Subcutaneous abdominal adipose tissue (tissue), 5 donors: ENCODE results near the gene CACUL1.
"Not testable (repeated sequence)": the region's sequence is repeated elsewhere in the genome, so short reads cannot be mapped to it uniquely, and the experiment has no call there.

Experiments used
- H3K27ac ChIP-seq: one replicate; pipeline ENCODE4 v1.7.0; 2013; ENCODE audit warnings: low read depth, mild to moderate bottlenecking, inconsistent platforms, low read length, moderate library complexity
- H3K27me3 ChIP-seq, 5 donors: one replicate each; pipeline ENCODE4 v1.7.0; 2013; ENCODE audit warnings: low read length in 5 of 5, inconsistent platforms in 1 of 5; ENCODE audit not compliant: control insufficient read depth in 5 of 5, insufficient read depth in 4 of 5
- H3K36me3 ChIP-seq, 5 donors: one replicate each; pipeline ENCODE4 v1.7.0; 2013; ENCODE audit warnings: low read length in 5 of 5; ENCODE audit not compliant: control insufficient read depth in 5 of 5, insufficient read depth in 5 of 5
- H3K4me1 ChIP-seq, 5 donors: one replicate each; pipeline ENCODE4 v1.7.0; 2013; ENCODE audit warnings: low read length in 5 of 5, mild to moderate bottlenecking in 3 of 5, moderate library complexity in 1 of 5; ENCODE audit not compliant: control insufficient read depth in 5 of 5, insufficient read depth in 5 of 5
- H3K4me3 ChIP-seq, 5 donors: one replicate each; pipeline ENCODE4 v1.7.0; 2013; ENCODE audit warnings: low read length in 5 of 5, low read depth in 1 of 5
- H3K9ac ChIP-seq, 5 donors: one replicate each; pipeline ENCODE4 v1.7.0; 2013; ENCODE audit warnings: low read length in 5 of 5, mild to moderate bottlenecking in 4 of 5, moderate library complexity in 3 of 5
- H3K9me3 ChIP-seq, 5 donors: one replicate each; pipeline ENCODE4 v1.7.0; 2013; ENCODE audit warnings: low read length in 5 of 5; ENCODE audit not compliant: control insufficient read depth in 5 of 5
- donor health status: healthy.
- donor health status: healthy.
- donor health status: healthy.
- donor health status: healthy.
- donor health status: healthy.

The CACUL1 gene

GRCh38 chr10:118662228-118663035 is 92.3 kb downstream of the CACUL1 start:
- no peaks in the 10 kb centered on the region for H3K36me3 ChIP-seq
- H3K9me3 ChIP-seq, result peaks cover 0 to 5% (median 4%) of the 10 kb centered on the region in 5 donors
- peaks cover 0 to 4% (median 0%) of the 10 kb centered on the region in 5 donors for H3K4me1 ChIP-seq
- H3K9ac ChIP-seq, result no peak overlapping the region
- H3K4me3 ChIP-seq, result no peak overlapping the region
- H3K27me3 ChIP-seq, result peaks cover 0 to 15% (median 9%) of the 10 kb centered on the region in 5 donors
- no peak overlapping the region for H3K27ac ChIP-seq

- Histone ChIP-seq H3K9ac (no peak overlapping the region), H3K4me1 (peaks cover 0 to 4% (median 0%) of the 10 kb centered on the region in 5 donors), H3K27me3 (peaks cover 0 to 5% (median 2%) of the 10 kb centered on the region in 5 donors), H3K4me3 (no peak overlapping the region), H3K36me3 (no peaks in the 10 kb centered on the region), H3K27ac (no peak overlapping the region), H3K9me3 (peaks cover 0 to 11% (median 4%) of the 10 kb centered on the region in 5 donors)
Measured at GRCh38 chr10:118658762-118659161, 96.0 kb downstream of the CACUL1 start.

GRCh38 chr10:118658168-118658567 is 96.6 kb downstream of the CACUL1 start:
- not testable (repeated sequence) for H3K4me3 ChIP-seq, H3K27ac ChIP-seq, H3K4me1 ChIP-seq, H3K27me3 ChIP-seq, H3K9ac ChIP-seq, H3K36me3 ChIP-seq
- peaks cover 2 to 11% (median 4%) of the 10 kb centered on the region in 5 donors for H3K9me3 ChIP-seq

- not testable (repeated sequence) for H3K4me3 ChIP-seq, H3K9ac ChIP-seq, H3K27ac ChIP-seq, H3K4me1 ChIP-seq, H3K9me3 ChIP-seq, H3K27me3 ChIP-seq, H3K36me3 ChIP-seq
Measured at GRCh38 chr10:118645294-118645693, 109.5 kb downstream of the CACUL1 start.

- peaks cover 0 to 3% (median 2%) of the 10 kb centered on the region in 5 donors for H3K9me3 ChIP-seq
- H3K9ac ChIP-seq, result no peak overlapping the region
- H3K4me3 ChIP-seq, result no peak overlapping the region
- H3K36me3 ChIP-seq, result no peaks in the 10 kb centered on the region
- H3K27me3 ChIP-seq, result peaks cover 0 to 11% (median 0%) of the 10 kb centered on the region in 5 donors
- H3K27ac ChIP-seq, result no peak overlapping the region
- H3K4me1 ChIP-seq, result no peaks in the 10 kb centered on the region
Measured at GRCh38 chr10:118642228-118642627, 112.5 kb downstream of the CACUL1 start.

GRCh38 chr10:118638680-118639079 is 116.1 kb downstream of the CACUL1 start:
- Histone ChIP-seq H3K27ac (no peak overlapping the region), H3K9ac (no peak overlapping the region), H3K4me3 (no peak overlapping the region), H3K9me3 (peaks cover 0 to 3% (median 2%) of the 10 kb centered on the region in 5 donors), H3K4me1 (no peaks in the 10 kb centered on the region), H3K36me3 (no peaks in the 10 kb centered on the region), H3K27me3 (peaks cover 0 to 11% (median 3%) of the 10 kb centered on the region in 5 donors)

- H3K27me3 ChIP-seq, result peaks cover 0 to 8% (median 3%) of the 10 kb centered on the region in 5 donors
- H3K9me3 ChIP-seq, result peaks cover 0 to 3% (median 2%) of the 10 kb centered on the region in 5 donors
- no peak overlapping the region for H3K9ac ChIP-seq
- H3K27ac ChIP-seq, result no peak overlapping the region
- H3K4me1 ChIP-seq, result no peaks in the 10 kb centered on the region
- no peaks in the 10 kb centered on the region for H3K36me3 ChIP-seq
- H3K4me3 ChIP-seq, result no peak overlapping the region
Measured at GRCh38 chr10:118635674-118636402, 118.9 kb downstream of the CACUL1 start.

- Histone ChIP-seq H3K36me3 (no peaks in the 10 kb centered on the region), H3K4me1 (no peaks in the 10 kb centered on the region), H3K9me3 (no peaks in the 10 kb centered on the region), H3K27me3 (peaks cover 0 to 5% (median 2%) of the 10 kb centered on the region in 5 donors), H3K9ac (no peak overlapping the region), H3K4me3 (no peak overlapping the region), H3K27ac (no peak overlapping the region)
Measured at GRCh38 chr10:118633786-118634185, 121.0 kb downstream of the CACUL1 start.

GRCh38 chr10:118629211-118629610 is 125.6 kb downstream of the CACUL1 start:
- Histone ChIP-seq H3K36me3 (no peaks in the 10 kb centered on the region), H3K4me1 (no peaks in the 10 kb centered on the region), H3K9ac (no peak overlapping the region), H3K9me3 (no peaks in the 10 kb centered on the region), H3K4me3 (no peak overlapping the region), H3K27ac (no peak overlapping the region), H3K27me3 (peaks cover 2 to 5% (median 3%) of the 10 kb centered on the region in 5 donors)

- no peaks in the 10 kb centered on the region for H3K36me3 ChIP-seq
- H3K4me3 ChIP-seq, result no peak overlapping the region
- H3K9ac ChIP-seq, result no peak overlapping the region
- peaks cover 0 to 5% (median 3%) of the 10 kb centered on the region in 5 donors for H3K27me3 ChIP-seq
- no peaks in the 10 kb centered on the region for H3K9me3 ChIP-seq
- no peaks in the 10 kb centered on the region for H3K4me1 ChIP-seq
- H3K27ac ChIP-seq, result no peak overlapping the region
Measured at GRCh38 chr10:118628397-118628796, 126.4 kb downstream of the CACUL1 start.
